Endothelial cell (in vitro differentiated cells): ENCODE results near the gene C1orf52. TPM values are rescaled to one million over a fixed set of nuclear protein-coding genes. Genes with fewer than 3 reads are reported as not detected.

Experiments used
- DNase-seq: peaks from one replicate; pipeline ENCODE4 v3.0.0; 2021; ENCODE audit warnings: low spot score
- H3K27ac Mint-ChIP-seq: one replicate; pipeline ENCODE4 v1.8.0; 2021; ENCODE audit warnings: mixed read lengths, inconsistent platforms; ENCODE audit not compliant: unreplicated experiment
- H3K27me3 Mint-ChIP-seq: one replicate; pipeline ENCODE4 v1.8.0; 2021; ENCODE audit warnings: mild to moderate bottlenecking, moderate library complexity, mixed read lengths, inconsistent platforms; ENCODE audit not compliant: unreplicated experiment
- H3K36me3 Mint-ChIP-seq: one replicate; pipeline ENCODE4 v1.8.0; 2021; ENCODE audit warnings: mild to moderate bottlenecking, low read depth, mixed read lengths, inconsistent platforms; ENCODE audit not compliant: unreplicated experiment
- H3K4me1 Mint-ChIP-seq: one replicate; pipeline ENCODE4 v1.8.0; 2021; ENCODE audit warnings: mild to moderate bottlenecking, mixed read lengths, inconsistent platforms; ENCODE audit not compliant: unreplicated experiment
- H3K4me3 Mint-ChIP-seq: one replicate; pipeline ENCODE4 v1.8.0; 2021; ENCODE audit warnings: mild to moderate bottlenecking, mixed read lengths, inconsistent platforms; ENCODE audit not compliant: unreplicated experiment
- H3K9me3 Mint-ChIP-seq: one replicate; pipeline ENCODE4 v1.8.0; 2021; ENCODE audit warnings: mixed read lengths, inconsistent platforms; ENCODE audit not compliant: unreplicated experiment
- total RNA-seq: library from RNA; stranded (reverse); fragmentation: NEBNext Ultra II Directional; extraction: Animal tissue kit (Norgen Biotek cat#: 25700); gene quantifications from one replicate; pipeline ENCODE4 v1.2.1, GENCODE V29; 2021; ENCODE audit not compliant: unreplicated experiment
- TF ChIP-seq, protein P1 (sequence below): fragments of 200-600 bp; sonication (generic); IDR thresholded peaks from one replicate; pipeline ENCODE4 v1.5.0; 2021; ENCODE audit warnings: antibody characterized with exemption; ENCODE audit not compliant: unreplicated experiment

C1orf52 gene
- total RNA-seq, 1 donor from 2014 or later = 37.7 TPM

DNA sequence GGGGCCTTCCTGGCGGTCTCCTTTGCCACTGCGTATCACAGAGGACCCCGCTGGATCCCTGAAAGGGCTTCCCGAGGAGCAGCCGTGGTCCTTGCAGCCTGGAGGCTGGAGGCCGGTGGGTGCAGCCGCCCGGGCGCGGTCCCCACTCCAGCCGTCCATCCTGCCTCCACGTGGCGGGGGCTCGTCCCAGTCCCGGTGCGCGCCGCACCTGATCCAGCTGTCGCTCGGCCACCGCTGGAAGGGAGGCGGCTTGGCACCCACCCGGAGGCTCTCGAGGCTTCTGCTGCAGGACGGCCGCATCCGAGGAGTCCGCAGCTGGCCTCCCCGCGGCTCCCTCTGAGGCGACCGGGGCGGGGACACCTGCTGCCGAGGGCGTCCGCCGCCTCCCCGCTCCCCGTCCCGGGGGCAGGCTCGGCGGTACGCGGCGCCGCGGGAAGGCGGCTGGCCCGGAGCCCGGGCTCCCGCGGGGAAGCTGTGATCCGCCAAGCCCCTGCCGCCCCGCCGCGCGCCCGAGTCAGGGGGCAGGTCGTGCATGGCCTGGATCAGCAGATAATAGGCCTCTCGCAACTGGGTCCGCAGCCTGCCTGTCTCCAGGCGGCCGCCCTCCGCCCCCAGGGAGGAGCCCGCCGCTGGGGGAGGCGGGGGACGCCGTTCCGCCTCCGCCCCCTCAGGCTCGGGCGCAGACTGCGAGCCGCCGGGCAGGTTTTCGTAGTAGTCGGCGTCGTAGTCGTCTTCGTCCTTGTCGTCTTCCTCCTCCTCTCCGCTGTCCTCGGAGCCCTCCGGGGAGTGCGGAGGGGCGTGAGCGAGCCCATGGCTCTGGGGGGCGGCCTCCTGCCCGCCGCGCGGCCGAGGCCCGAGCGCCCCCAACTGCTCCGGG lies 58.8 kb downstream of the C1orf52 start, which contains the start of gene SYDE2:
Gene SYDE2, minus strand, starts transcription at position 554 of the 877 bp plus-strand sequence. Its CDS starts 20 bp downstream, at position 534.
- H3K27ac Mint-ChIP-seq = peak within 1 kb of the TSS; percentile 93
- peaks cover 14% of the 10 kb centered on the region for H3K4me1 Mint-ChIP-seq
- peaks cover 12% of the 10 kb centered on the region for H3K27me3 Mint-ChIP-seq
- peak; percentile 74 for DNase-seq
- no peaks in the 10 kb centered on the region for H3K9me3 Mint-ChIP-seq
- peaks cover 3% of the 10 kb centered on the region for H3K36me3 Mint-ChIP-seq
- peak within 1 kb of the TSS; percentile 99 for H3K4me3 Mint-ChIP-seq
- TF ChIP-seq, protein P1, sequence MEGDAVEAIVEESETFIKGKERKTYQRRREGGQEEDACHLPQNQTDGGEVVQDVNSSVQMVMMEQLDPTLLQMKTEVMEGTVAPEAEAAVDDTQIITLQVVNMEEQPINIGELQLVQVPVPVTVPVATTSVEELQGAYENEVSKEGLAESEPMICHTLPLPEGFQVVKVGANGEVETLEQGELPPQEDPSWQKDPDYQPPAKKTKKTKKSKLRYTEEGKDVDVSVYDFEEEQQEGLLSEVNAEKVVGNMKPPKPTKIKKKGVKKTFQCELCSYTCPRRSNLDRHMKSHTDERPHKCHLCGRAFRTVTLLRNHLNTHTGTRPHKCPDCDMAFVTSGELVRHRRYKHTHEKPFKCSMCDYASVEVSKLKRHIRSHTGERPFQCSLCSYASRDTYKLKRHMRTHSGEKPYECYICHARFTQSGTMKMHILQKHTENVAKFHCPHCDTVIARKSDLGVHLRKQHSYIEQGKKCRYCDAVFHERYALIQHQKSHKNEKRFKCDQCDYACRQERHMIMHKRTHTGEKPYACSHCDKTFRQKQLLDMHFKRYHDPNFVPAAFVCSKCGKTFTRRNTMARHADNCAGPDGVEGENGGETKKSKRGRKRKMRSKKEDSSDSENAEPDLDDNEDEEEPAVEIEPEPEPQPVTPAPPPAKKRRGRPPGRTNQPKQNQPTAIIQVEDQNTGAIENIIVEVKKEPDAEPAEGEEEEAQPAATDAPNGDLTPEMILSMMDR = no peak

Other genes starting within 250 kb of the C1orf52 start
- 0.90 TPM for gene MCOLN3, start 211.2 kb downstream of the C1orf52 start, total RNA-seq
- gene SYDE2, start 58.6 kb downstream of the C1orf52 start, total RNA-seq = 4.2 TPM
- gene BCL10, start 17.0 kb upstream of the C1orf52 start, total RNA-seq = 33.6 TPM
- gene DDAH1, start 205.5 kb upstream of the C1orf52 start, total RNA-seq = 10.8 TPM